GM12864 (cell line): ENCODE results near the gene EYA3.

Experiments used
- DNase-seq: peaks from one replicate; pipeline ENCODE4 v3.0.0-alpha.2; 2011; ENCODE audit warnings: low read depth
- H3K4me3 ChIP-seq: 2 replicates; pipeline ENCODE4 v1.5.1; 2011; ENCODE audit warnings: mild to moderate bottlenecking, low read depth, low read length, control low read depth
- TF ChIP-seq, protein P1 (sequence below): IDR thresholded peaks from 2 replicates; pipeline ENCODE4 v1.5.1; 2011; ENCODE audit warnings: low read depth, mild to moderate bottlenecking, moderate library complexity, low read length, control low read depth, inconsistent platforms; ENCODE audit errors: missing control alignments

Gene EYA3

GRCh38 chr1:28070725-28071593 is 17.5 kb downstream of the EYA3 start:
- no peak overlapping the region for H3K4me3 ChIP-seq
- TF ChIP-seq, protein P1, sequence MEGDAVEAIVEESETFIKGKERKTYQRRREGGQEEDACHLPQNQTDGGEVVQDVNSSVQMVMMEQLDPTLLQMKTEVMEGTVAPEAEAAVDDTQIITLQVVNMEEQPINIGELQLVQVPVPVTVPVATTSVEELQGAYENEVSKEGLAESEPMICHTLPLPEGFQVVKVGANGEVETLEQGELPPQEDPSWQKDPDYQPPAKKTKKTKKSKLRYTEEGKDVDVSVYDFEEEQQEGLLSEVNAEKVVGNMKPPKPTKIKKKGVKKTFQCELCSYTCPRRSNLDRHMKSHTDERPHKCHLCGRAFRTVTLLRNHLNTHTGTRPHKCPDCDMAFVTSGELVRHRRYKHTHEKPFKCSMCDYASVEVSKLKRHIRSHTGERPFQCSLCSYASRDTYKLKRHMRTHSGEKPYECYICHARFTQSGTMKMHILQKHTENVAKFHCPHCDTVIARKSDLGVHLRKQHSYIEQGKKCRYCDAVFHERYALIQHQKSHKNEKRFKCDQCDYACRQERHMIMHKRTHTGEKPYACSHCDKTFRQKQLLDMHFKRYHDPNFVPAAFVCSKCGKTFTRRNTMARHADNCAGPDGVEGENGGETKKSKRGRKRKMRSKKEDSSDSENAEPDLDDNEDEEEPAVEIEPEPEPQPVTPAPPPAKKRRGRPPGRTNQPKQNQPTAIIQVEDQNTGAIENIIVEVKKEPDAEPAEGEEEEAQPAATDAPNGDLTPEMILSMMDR = no peak
- no peak for DNase-seq

GRCh38 chr1:28067523-28068090 is 20.8 kb downstream of the EYA3 start:
- TF ChIP-seq, protein P1 = no peak
- H3K4me3 ChIP-seq = no peak overlapping the region
- DNase-seq = no peak

- TF ChIP-seq, protein P1 = no peak
- H3K4me3 ChIP-seq = no peak overlapping the region
- DNase-seq = no peak
Measured at GRCh38 chr1:28066393-28067154, 21.8 kb downstream of the EYA3 start.

DNA sequence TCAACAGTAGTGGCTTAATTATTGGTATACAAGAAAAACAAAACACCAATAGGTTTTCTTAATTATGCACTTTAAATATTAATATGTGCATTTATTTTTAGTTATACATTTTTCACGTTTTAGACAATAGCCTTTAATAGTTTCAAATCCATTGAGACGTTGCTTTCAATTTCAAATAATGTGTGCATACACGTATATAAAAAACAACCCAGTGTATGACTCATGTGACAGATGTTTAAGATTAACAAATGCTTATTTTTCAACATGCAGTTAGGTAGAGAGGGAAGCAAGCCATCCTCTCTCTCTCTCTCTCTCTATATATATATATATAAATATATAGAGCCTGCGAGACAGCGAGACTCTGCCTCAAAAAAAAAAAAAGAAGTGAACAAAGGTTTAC is 24.3 kb downstream of the EYA3 start:
- no peak for DNase-seq

DNA sequence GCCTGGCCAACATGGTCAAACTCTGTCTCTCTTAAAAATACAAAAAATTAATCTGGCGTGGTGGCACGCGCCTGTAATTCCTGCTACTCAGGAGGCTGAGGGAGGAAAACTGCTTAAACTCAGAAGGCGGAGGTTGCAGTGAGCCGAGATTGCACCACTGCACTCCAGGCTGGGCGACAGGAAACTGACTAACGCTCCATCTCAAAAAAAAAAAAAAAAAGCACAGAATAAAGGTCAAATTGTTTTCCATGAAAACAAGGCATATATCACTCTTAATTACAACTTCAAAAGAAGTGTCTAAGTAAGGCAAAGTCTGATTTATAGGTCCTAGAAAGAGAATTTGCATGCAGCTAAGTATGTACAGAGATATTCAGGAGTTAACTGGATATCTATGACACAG is 25.6 kb downstream of the EYA3 start:
- TF ChIP-seq, protein P1 = no peak
- no peak for DNase-seq
- no peak overlapping the region for H3K4me3 ChIP-seq

More for the DNA sequence above, 24.3 kb downstream of the EYA3 start:
- TF ChIP-seq, protein P1 = no peak
- no peak overlapping the region for H3K4me3 ChIP-seq

DNA sequence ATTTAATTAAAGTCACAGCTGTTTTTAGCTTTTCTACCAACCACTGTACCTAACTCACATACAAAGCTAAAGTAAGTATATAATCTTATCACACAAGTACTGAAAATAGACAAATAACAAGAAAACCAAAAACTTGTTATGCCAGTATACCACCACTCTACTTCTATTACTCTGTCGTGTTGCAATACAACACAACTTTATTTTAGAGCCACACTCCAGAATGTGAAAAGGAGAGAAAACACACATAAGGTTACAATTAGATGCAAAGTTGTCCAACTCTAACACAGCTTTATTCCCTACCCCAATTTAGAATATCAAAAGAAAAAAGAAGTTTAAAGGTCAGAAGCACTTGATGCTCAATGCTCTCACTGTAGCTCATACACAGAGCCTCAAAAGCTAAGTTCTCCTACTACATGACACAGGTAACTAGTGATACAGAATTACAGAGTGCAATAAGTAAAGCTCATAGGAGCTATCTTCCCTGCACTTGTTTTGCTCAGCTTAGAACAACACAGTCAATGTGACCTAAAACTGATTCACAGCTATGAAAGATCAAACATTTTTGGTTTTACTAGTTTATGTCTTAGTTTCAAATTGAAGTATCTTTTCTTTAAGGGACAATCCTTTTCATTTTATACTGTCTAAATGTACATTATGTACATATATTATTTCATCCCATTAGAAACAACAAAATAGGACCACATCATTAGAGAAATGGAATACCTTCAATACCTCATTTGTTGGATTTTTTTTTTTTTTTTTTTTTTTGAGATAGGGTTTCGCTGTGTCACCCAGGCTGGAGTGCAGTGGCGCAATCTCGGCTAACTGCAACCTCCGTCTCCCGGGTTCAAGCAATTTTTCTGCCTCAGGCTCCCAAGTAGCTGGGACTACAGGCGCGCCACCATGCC is 29.2 kb downstream of the EYA3 start:
- TF ChIP-seq, protein P1 = no peak
- no peak for DNase-seq
- no peak overlapping the region; the same call in 1 of the 2 replicates for H3K4me3 ChIP-seq
